HG03571 (cell line): ENCODE results near the gene C11orf58.

Experiments
- ATAC-seq: cut with Tn5 transposase; IDR thresholded peaks from one replicate; pipeline ENCODE4 v1.9.1; 2021; ENCODE audit not compliant: unreplicated experiment

Gene C11orf58

GRCh38 chr11:16738193-16738946 lies at the start of gene C11orf58:
Gene C11orf58, plus strand, starts transcription at chr11:16738647. Its CDS starts 132 bp downstream, at chr11:16738779.
- peak; percentile 98 for ATAC-seq

- ATAC-seq: no peak
Measured at GRCh38 chr11:16690086-16690485, 48.4 kb upstream of the C11orf58 start.

DNA sequence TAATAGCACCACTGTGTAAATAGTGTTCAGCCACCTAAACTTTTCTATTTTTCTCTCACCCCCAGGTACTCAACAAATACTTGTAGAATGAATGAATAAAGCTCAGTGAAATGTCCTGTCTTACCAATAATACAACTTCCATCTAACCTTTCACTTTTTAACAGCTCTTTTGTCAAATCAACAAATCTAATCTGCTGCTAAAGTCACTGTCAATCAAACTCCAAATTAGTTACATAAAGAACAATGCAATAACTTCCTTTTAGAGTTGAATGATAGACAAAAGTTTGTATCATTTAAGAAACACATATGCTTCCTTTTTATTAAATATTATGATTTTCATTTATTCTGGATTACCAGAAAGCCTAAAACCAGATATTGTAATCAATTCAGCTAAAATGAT lies 34.7 kb upstream of the C11orf58 start:
- no peak for ATAC-seq

DNA sequence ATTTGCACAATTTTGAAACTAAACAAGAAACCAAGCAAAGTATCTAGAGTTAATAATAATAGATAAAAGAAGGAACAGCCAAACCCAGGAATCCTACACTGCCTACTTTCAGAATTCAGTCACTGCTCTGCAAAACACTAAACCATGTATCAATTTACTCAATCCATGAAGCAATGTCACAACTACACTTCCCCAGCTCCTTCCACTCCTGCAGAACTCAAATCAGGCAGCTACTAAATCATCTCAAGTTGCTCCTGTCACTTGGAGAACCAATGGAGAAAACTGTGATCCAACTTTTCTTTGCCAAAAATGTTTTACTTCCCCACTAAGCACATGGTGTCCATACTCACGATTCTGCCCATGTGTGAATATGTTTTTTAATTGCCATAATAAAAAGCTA lies 24.9 kb upstream of the C11orf58 start:
- ATAC-seq: no peak

- ATAC-seq: no peak
Measured at GRCh38 chr11:16722581-16723344, 15.7 kb upstream of the C11orf58 start.

GRCh38 chr11:16727806-16728205 lies 10.6 kb upstream of the C11orf58 start:
- ATAC-seq: no peak

DNA sequence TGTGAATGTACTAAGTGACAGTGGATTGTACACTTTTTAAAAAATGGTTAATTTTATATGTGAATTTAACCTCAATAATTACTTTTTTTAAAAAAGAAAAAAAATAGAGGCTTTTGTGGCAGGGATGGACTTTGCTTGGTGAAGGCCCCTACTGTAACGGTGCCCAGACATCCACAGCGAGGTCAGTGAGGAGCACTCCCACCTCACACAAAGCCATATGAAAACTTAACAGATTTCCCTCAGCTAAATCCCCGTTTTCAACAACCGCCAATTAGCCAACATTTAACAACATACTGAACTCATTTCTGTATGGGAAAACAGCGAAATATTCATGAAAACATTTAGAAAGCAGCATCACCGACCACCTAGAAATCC lies 642 bp upstream of the C11orf58 start:
- peak; percentile 8 for ATAC-seq

DNA sequence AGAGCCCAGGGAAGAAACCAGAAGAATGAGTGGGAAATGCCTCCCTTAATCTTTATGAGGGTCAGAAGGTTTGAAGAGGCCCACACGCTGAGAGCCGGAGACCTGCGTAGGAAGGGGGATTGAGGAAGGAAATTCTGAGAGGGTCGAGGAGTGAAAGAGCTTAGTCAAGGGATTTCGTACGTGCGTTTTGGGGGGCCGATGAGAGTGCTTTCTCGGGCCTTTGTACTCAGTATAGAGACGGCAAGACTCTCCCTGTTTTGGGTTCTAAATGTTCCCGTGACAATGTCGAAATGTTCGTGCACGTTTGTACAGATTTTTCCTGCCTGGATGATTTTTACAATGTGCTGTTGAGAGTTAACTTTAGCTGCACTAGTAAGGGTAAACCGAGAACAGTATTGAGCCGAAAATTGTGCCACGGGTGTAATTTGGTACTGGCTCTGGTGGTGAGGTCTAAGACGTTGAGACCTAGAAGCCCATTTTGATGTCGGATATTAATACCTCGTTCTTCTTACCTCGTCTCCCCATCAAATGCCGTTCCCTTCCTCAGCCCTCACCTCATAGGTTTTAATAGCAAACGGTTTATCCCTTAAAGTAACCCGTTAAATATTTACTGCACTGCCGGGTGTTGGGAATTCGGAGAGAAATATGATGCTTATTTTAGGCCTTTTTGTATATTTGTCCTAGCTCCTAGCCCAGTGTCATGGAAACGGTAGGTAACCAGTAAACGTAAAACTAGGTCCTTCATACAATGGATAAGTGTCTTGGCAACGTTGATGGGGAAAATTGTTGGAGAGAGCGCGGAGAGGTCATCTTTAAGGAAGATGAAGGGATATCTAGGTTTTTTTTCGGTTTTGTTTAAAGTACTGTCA lies 734 bp downstream of the C11orf58 start:
- no peak for ATAC-seq

GRCh38 chr11:16741473-16741872 lies 3.0 kb downstream of the C11orf58 start:
- no peak for ATAC-seq

- ATAC-seq: no peak
Measured at GRCh38 chr11:16743478-16743877, 5.0 kb downstream of the C11orf58 start.

- ATAC-seq: no peak
Measured at GRCh38 chr11:16744128-16744725, 5.8 kb downstream of the C11orf58 start.

DNA sequence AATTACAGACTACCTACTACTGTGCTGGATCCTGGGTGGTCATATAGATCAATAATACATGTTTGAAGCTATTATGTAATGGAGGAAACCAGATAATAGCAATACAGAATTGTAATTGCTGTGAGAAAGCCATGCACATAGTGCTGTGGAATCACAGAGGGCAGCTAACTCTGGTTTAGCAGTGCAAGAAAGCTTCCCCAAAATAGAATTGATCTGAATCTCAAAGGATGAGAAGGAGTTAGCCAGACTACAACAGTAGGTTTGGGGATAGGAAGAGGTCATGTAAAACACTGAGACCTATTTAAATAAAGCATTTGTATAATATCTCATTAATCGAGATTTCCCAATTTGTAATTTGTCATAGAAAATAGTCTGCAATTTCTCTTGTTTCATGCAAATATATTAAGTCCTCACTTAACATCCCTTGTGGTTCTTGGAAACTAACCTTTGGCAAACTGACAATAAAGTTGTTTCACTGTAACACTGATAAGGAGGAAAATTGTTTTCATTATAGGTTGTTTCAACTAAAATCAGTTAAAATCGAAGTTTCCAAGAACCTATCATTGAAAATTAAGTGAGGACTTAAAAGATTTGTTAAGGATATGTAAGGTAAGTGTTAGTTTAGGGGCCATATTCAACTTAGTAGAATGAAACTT lies 7.6 kb downstream of the C11orf58 start:
- ATAC-seq: no peak

- no peak for ATAC-seq
Measured at GRCh38 chr11:16749092-16749491, 10.6 kb downstream of the C11orf58 start.

- ATAC-seq: no peak
Measured at GRCh38 chr11:16749666-16750065, 11.2 kb downstream of the C11orf58 start.

- ATAC-seq: no peak
Measured at GRCh38 chr11:16750417-16750816, 12.0 kb downstream of the C11orf58 start.

GRCh38 chr11:16758382-16759024 lies 20.1 kb downstream of the C11orf58 start:
- no peak for ATAC-seq

DNA sequence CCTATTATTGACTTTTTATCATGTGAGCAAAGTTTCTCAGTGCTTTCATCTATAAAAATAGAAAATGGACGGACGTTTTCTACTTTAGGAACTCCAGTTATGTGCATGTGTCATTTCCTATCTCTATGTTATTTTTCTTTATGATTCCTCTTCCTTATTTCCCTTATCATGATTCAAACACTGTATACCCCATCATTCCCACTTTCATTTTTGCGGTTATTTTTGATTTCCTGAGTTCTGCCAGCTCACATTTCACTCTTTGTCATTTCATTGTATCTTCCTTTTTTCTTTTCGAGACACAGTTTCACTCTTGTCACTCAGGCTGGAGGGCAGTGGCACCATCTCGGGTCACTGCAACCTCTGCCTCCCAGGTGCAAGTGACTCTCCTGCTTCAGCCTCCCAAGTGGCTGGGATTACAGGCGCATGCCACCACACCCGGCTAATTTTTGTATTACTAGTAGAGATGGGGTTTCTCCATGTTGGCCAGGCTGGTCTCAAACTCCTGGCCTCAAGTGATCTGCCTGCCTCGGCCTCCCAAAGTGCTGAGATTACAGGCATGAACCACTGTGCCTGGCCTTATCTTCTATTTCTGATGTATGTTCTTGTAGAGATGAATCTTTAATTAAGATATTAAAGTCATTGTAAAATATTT lies 21.5 kb downstream of the C11orf58 start:
- no peak for ATAC-seq

DNA sequence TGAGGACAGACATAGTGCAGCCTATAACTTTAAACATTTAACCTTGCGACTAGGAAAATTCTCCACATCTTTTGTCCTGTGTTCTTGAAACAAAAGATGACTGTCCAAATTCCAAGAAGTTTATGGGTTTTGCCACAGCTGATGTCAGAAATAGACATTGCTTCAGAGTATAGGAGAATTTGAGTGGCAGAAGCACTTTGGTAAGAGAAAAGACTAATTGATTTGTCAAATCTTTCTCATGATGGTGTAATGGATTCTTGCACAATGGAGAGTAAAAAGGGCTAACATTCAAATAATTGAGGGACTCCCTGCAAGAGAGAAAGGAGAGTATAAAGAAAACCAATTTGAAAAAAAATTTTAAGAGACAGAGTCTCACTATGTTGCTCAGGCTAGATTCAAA lies 25.3 kb downstream of the C11orf58 start:
- ATAC-seq: no peak

GRCh38 chr11:16764888-16765287 lies 26.4 kb downstream of the C11orf58 start:
- no peak for ATAC-seq

DNA sequence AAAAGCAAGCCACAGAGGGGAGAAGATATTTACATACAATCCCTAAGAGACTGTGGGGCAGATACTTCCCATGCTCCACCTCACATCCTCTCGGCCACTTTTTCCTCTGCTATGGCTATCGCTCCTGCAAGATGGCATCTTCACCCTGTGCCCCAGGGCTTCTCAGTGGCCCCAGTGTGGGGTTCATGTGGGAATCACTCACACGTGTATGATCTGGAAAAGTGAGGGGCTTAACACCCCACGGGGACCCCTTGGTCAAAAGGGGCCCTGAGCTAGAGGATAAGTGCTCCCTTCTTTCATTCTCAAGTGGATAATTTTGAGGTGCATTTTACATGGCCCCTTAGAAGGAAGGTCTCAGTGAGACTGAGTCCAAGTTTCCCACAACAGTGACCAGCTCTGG lies 28.7 kb downstream of the C11orf58 start:
- ATAC-seq: no peak
